ENCODE data around the gene WNT9B. TPM values are rescaled to one million over a fixed set of nuclear protein-coding genes. Genes with fewer than 3 reads are reported as not detected.

Gene WNT9B
- polyA plus RNA-seq, 1 donor from 2014 or later = not detected

DNA sequence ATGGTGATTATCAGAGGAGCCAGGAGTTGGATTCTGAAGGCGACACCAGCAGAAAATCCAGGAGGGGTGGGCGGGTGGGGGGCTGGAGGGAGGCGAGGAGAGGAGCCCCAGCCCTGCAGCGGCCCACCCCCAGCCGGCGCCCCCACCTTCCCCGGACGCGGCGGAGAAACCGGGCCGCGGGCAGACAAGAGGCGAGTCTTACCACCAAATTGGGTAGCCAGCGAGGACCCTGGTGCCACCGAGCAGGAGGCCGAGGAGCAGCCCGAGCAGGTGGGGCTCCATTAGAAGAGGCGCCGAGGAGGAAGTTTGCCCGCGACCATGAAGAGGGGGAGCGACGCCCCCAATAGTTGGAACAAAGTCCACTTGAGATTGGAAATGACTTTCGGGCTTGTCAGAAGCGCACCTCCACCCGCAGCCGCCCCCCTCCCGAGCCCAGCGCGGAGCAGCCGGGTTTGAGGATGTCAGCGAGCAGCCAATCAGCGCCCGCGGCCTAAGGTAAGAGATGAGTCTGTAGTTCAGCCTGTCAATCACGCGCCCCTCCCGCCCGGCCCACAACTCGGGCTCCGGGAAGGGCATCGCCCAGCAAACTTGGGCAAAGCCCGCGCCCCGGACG, 33.0 kb upstream of the WNT9B start, which contains the start of gene WNT3:
Gene WNT3, minus strand, starts transcription at position 377 of the 613 bp plus-strand sequence. Its CDS starts 95 bp downstream, at position 282.
- Mint-ChIP-seq H3K4me3 (peak within 1 kb of the TSS; percentile 75 to 92 (median 86)), H3K4me1 (peaks cover 10 to 14% (median 13%) of the 10 kb centered on the region in 3 donors), H3K27ac (no peak within 1 kb of the TSS), H3K36me3 (no peaks in the 10 kb centered on the region), H3K9me3 (no peaks in the 10 kb centered on the region), H3K27me3 (peaks cover 63% of the 10 kb centered on the region)

DNA sequence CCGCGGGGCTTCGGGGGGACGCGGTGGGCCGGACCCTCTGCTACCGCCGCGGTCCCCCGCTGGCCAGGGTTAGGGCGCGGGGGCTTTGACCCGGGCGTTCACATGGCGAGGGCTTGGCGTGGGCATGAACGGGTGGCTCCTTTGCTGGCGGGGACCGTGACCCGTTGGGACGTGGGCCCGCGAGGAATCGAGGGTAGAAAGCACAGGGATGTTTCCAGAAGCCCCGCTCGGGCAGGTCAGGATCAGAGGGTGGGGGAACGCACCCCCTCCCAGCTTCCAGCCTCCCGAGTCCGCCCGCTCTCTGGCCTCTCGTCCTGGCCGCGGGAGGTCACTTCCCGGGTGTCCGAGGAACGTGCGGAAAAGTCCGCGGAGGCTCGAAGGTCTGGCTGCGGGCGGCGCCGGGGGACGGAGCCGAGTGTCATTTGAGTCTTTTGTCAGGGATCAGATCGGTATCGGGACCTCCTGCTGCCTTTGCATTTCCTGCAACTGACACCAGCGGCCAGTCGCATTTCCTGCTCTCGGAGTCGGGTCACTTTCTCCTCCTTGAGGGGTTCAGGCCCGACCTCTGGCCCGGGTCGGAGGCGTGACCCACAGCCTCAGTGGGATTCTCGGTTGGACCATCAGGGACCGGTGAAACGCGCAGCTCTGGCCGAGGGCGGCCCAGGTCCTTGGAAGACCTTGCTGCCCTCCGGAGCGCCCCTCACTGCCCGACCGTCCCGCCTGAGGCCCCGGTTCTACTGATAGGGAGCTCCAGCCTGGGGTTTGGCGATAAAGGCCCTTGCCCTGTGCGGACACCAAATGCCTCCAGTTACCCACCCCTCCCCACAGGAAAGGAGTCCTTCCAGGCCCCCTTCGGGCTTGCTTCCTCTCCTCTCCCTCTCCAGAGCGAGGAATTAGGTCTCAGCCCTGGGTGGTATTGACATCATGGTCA, 32.2 kb upstream of the WNT9B start:
- Mint-ChIP-seq H3K36me3 (no peaks in the 10 kb centered on the region), H3K27me3 (peaks cover 63% of the 10 kb centered on the region), H3K9me3 (no peaks in the 10 kb centered on the region), H3K4me3 (peak overlapping the region; percentile 75 to 92 (median 80)), H3K4me1 (peaks cover 10 to 14% (median 13%) of the 10 kb centered on the region in 3 donors), H3K27ac (no peak overlapping the region)

- H3K27me3 Mint-ChIP-seq = peaks cover 62% of the 10 kb centered on the region
- no peak overlapping the region for H3K27ac Mint-ChIP-seq
- no peaks in the 10 kb centered on the region for H3K36me3 Mint-ChIP-seq
- peaks cover 10 to 14% (median 13%) of the 10 kb centered on the region in 3 donors for H3K4me1 Mint-ChIP-seq
- H3K4me3 Mint-ChIP-seq = peak overlapping the region in 2 of 4 donors; percentile 68 to 75
- no peaks in the 10 kb centered on the region for H3K9me3 Mint-ChIP-seq
Measured at GRCh38 chr17:46819906-46820351, 31.5 kb upstream of the WNT9B start.

- peak overlapping the region in 3 of 4 donors; percentile 22 to 79 (median 42) for H3K4me3 Mint-ChIP-seq
Measured at GRCh38 chr17:46820592-46821450, 30.6 kb upstream of the WNT9B start.

DNA sequence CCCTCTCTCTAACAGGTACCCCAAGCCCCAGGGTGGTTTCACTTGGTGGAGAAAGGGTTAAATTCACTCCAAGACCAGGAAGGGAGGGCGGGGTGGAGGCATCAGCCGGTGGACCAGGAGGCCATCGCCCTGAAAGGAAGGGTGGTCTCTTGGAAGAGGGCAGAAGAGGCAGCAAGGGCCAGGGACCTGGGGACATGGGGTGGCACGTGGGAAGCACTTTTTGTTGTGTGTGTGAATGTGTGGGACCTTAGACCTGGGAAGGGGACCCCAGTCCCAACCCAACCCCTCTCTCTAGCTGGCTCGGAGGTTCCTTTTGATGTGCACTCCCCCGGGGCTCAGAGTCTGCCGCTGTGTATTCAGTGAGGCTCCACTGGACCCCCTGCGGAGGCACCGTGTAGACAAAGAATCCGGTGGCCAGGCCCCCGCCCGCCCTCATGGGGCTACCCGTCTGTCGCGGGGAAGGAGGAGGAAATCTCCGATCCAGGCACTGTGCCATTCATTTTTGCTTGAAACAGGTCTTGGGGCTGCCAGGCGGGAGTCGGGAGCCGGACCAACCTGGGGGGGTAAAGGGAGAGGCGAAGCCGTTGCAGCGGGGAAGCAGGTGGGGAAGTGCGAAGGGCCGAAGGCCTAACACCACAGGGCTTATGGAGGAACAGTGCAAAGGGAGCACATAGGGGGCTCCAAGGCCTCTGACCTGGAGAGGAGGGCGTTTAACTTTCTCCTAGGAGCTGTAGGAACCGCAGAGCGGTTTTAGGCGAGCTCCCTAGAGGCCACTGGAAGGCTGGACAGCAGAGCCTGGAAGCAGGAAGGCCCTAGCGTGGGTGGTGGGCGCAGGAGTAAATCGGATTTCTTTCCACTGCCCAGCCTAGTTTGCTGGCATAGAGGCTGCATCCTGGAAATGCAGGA, 29.6 kb upstream of the WNT9B start:
- H3K4me3 Mint-ChIP-seq = peak overlapping the region in 1 of 4 donors; percentile 17
- H3K36me3 Mint-ChIP-seq = peaks cover 2% of the 10 kb centered on the region
- peaks cover 10 to 14% (median 13%) of the 10 kb centered on the region in 3 donors for H3K4me1 Mint-ChIP-seq
- H3K9me3 Mint-ChIP-seq = no peaks in the 10 kb centered on the region
- H3K27ac Mint-ChIP-seq = peak overlapping the region in 2 of 3 donors; percentile 56 to 78
- H3K27me3 Mint-ChIP-seq = peaks cover 57% of the 10 kb centered on the region

More at GRCh38 chr17:46820592-46821450, 30.6 kb upstream of the WNT9B start:
- H3K27ac Mint-ChIP-seq = no peak overlapping the region
- no peaks in the 10 kb centered on the region for H3K9me3 Mint-ChIP-seq
- peaks cover 65% of the 10 kb centered on the region for H3K27me3 Mint-ChIP-seq
- H3K4me1 Mint-ChIP-seq = peaks cover 10 to 14% (median 13%) of the 10 kb centered on the region in 3 donors
- no peaks in the 10 kb centered on the region for H3K36me3 Mint-ChIP-seq

GRCh38 chr17:46822388-46822921, 28.9 kb upstream of the WNT9B start:
- no peaks in the 10 kb centered on the region for H3K9me3 Mint-ChIP-seq
- H3K36me3 Mint-ChIP-seq = peaks cover 2% of the 10 kb centered on the region
- peak overlapping the region in 1 of 4 donors; percentile 17 for H3K4me3 Mint-ChIP-seq
- H3K27ac Mint-ChIP-seq = peak overlapping the region in 2 of 3 donors; percentile 56 to 78
- H3K27me3 Mint-ChIP-seq = peaks cover 55% of the 10 kb centered on the region
- peaks cover 9 to 11% (median 10%) of the 10 kb centered on the region in 3 donors for H3K4me1 Mint-ChIP-seq

GRCh38 chr17:46823657-46824056, 27.7 kb upstream of the WNT9B start:
- H3K27ac Mint-ChIP-seq = no peak overlapping the region
- no peak overlapping the region for H3K4me3 Mint-ChIP-seq
- no peaks in the 10 kb centered on the region for H3K9me3 Mint-ChIP-seq
- peaks cover 2% of the 10 kb centered on the region for H3K36me3 Mint-ChIP-seq
- peaks cover 0 to 5% (median 2%) of the 10 kb centered on the region in 3 donors for H3K4me1 Mint-ChIP-seq
- H3K27me3 Mint-ChIP-seq = peaks cover 45% of the 10 kb centered on the region

GRCh38 chr17:46826116-46826515, 25.3 kb upstream of the WNT9B start:
- Mint-ChIP-seq H3K36me3 (peaks cover 2% of the 10 kb centered on the region), H3K9me3 (no peaks in the 10 kb centered on the region), H3K27ac (no peak overlapping the region), H3K4me3 (no peak overlapping the region), H3K4me1 (no peaks in the 10 kb centered on the region), H3K27me3 (peaks cover 29% of the 10 kb centered on the region)

GRCh38 chr17:46827274-46827673, 24.1 kb upstream of the WNT9B start:
- H3K4me3 Mint-ChIP-seq = no peak overlapping the region
- H3K4me1 Mint-ChIP-seq = no peaks in the 10 kb centered on the region
- H3K36me3 Mint-ChIP-seq = peaks cover 2% of the 10 kb centered on the region
- no peaks in the 10 kb centered on the region for H3K9me3 Mint-ChIP-seq
- peaks cover 20% of the 10 kb centered on the region for H3K27me3 Mint-ChIP-seq
- H3K27ac Mint-ChIP-seq = no peak overlapping the region

DNA sequence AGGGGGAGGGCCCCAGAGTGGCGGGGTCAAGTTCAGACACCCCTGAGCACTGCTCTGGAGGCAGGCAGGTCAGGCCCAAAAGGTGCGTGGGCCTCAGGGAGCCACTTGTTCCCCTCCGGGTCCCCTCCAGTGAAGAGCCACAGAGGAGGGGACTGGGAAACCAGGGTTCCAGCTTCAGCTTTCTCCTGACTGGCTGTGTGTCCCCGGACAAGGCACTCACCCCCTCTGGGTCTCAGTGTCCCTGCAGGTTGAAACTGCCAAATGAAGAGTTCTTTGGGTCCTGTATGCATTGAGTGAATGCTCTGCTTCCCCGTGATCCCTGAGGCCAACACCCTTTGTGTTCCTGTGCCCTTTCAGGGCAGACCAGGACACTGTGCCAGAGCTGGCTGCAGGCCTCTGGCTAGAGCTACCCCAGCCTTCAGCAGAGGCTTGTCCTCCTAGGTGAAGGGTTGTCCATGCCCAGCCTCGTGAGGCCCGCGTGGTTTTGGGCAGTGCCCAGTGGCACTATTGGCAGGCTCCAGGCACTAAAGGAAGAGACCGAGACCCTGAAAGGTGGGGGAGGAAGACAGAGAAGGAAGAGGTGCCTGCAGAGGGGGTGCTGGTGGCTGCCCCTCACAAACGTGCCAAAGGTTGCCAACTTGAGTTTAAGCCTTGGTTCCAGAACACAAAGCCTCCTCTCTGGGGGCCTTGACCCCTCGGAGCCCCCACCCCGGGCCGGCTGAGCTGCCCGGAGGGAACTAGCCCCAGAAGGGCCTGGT, 19.6 kb upstream of the WNT9B start:
- Mint-ChIP-seq H3K27ac (peak overlapping the region in 1 of 3 donors; percentile 88), H3K4me3 (no peak overlapping the region), H3K9me3 (no peaks in the 10 kb centered on the region), H3K27me3 (peaks cover 7% of the 10 kb centered on the region), H3K4me1 (no peaks in the 10 kb centered on the region), H3K36me3 (no peaks in the 10 kb centered on the region)

GRCh38 chr17:46832331-46832821, 19.0 kb upstream of the WNT9B start:
- peak overlapping the region in 1 of 3 donors; percentile 59 for H3K27ac Mint-ChIP-seq
- H3K9me3 Mint-ChIP-seq = no peaks in the 10 kb centered on the region
- no peaks in the 10 kb centered on the region for H3K4me1 Mint-ChIP-seq
- H3K36me3 Mint-ChIP-seq = no peaks in the 10 kb centered on the region
- H3K4me3 Mint-ChIP-seq = no peak overlapping the region
- peaks cover 4% of the 10 kb centered on the region for H3K27me3 Mint-ChIP-seq

GRCh38 chr17:46832945-46833839, 18.2 kb upstream of the WNT9B start:
- H3K4me3 Mint-ChIP-seq = no peak overlapping the region
- H3K27ac Mint-ChIP-seq = no peak overlapping the region
- no peaks in the 10 kb centered on the region for H3K9me3 Mint-ChIP-seq
- H3K4me1 Mint-ChIP-seq = no peaks in the 10 kb centered on the region
- peaks cover 5% of the 10 kb centered on the region for H3K27me3 Mint-ChIP-seq
- no peaks in the 10 kb centered on the region for H3K36me3 Mint-ChIP-seq
